ENCODE results near the gene FAM53A.

- TF ChIP-seq, protein P1, sequence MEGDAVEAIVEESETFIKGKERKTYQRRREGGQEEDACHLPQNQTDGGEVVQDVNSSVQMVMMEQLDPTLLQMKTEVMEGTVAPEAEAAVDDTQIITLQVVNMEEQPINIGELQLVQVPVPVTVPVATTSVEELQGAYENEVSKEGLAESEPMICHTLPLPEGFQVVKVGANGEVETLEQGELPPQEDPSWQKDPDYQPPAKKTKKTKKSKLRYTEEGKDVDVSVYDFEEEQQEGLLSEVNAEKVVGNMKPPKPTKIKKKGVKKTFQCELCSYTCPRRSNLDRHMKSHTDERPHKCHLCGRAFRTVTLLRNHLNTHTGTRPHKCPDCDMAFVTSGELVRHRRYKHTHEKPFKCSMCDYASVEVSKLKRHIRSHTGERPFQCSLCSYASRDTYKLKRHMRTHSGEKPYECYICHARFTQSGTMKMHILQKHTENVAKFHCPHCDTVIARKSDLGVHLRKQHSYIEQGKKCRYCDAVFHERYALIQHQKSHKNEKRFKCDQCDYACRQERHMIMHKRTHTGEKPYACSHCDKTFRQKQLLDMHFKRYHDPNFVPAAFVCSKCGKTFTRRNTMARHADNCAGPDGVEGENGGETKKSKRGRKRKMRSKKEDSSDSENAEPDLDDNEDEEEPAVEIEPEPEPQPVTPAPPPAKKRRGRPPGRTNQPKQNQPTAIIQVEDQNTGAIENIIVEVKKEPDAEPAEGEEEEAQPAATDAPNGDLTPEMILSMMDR (IDR thresholded peaks at IDR 0.05), result peak; percentile 89 to 96 (median 95)
- no peak for TF ChIP-seq POLR2A (IDR thresholded peaks at IDR 0.05)
- TF ChIP-seq EP300 (IDR thresholded peaks at IDR 0.05), result no peak
Observed at GRCh38 chr4:1726146-1726934, 42.2 kb upstream of the FAM53A start.
